Neutrophil (primary cell): ENCODE results near the gene OR6C3.
"Not testable (repeated sequence)": the region's sequence is repeated elsewhere in the genome, so short reads cannot be mapped to it uniquely, and the experiment has no call there.

ENCODE experiments used
- H3K27ac ChIP-seq: fragments of 200-600 bp; sonication (generic); 2 replicates; pipeline ENCODE4 v1.5.1; 2016; ENCODE audit warnings: mild to moderate bottlenecking, moderate library complexity
- H3K27me3 ChIP-seq: fragments of 200-600 bp; sonication (generic); 2 replicates; pipeline ENCODE4 v1.6.0; 2016; ENCODE audit warnings: mild to moderate bottlenecking
- H3K36me3 ChIP-seq: fragments of 200-600 bp; sonication (generic); 2 replicates; pipeline ENCODE4 v1.5.1; 2017
- H3K4me1 ChIP-seq, 2 experiments: fragments of 200-600 bp in 1 of 2; sonication (generic) in 1 of 2; 1 replicate in 1 of 2; 2 replicates in 1 of 2; pipeline versions ENCODE4 v1.5.1 to v1.6.1; 2013 to 2016; ENCODE audit warnings: low read depth in 1 of 2, low read length in 1 of 2, mild to moderate bottlenecking in 1 of 2, moderate library complexity in 1 of 2; ENCODE audit not compliant: control insufficient read depth in 1 of 2, insufficient read depth in 1 of 2
- H3K4me3 ChIP-seq, 2 experiments: fragments of 200-600 bp in 1 of 2; sonication (generic) in 1 of 2; 1 replicate in 1 of 2; 2 replicates in 1 of 2; pipeline ENCODE4 v1.5.1; 2013 to 2016; ENCODE audit warnings: low read depth in 1 of 2, low read length in 1 of 2, mild to moderate bottlenecking in 1 of 2, moderate library complexity in 1 of 2
- H3K9me3 ChIP-seq: fragments of 200-600 bp; sonication (generic); 2 replicates; pipeline ENCODE4 v1.5.1; 2016
- TF ChIP-seq, protein P1 (sequence below): fragments of 200-600 bp; sonication (generic); IDR thresholded peaks from 2 replicates; pipeline ENCODE4 v1.5.1; 2016; ENCODE audit warnings: antibody characterized with exemption

OR6C3 gene

GRCh38 chr12:55320201-55320600 is 10.3 kb upstream of the OR6C3 start:
- no peak overlapping the region for H3K27ac ChIP-seq
- no peak overlapping the region for H3K4me3 ChIP-seq
- H3K9me3 ChIP-seq = no peaks in the 10 kb centered on the region
- no peaks in the 10 kb centered on the region for H3K27me3 ChIP-seq
- H3K4me1 ChIP-seq = no peaks in the 10 kb centered on the region
- no peaks in the 10 kb centered on the region for H3K36me3 ChIP-seq
- TF ChIP-seq, protein P1, sequence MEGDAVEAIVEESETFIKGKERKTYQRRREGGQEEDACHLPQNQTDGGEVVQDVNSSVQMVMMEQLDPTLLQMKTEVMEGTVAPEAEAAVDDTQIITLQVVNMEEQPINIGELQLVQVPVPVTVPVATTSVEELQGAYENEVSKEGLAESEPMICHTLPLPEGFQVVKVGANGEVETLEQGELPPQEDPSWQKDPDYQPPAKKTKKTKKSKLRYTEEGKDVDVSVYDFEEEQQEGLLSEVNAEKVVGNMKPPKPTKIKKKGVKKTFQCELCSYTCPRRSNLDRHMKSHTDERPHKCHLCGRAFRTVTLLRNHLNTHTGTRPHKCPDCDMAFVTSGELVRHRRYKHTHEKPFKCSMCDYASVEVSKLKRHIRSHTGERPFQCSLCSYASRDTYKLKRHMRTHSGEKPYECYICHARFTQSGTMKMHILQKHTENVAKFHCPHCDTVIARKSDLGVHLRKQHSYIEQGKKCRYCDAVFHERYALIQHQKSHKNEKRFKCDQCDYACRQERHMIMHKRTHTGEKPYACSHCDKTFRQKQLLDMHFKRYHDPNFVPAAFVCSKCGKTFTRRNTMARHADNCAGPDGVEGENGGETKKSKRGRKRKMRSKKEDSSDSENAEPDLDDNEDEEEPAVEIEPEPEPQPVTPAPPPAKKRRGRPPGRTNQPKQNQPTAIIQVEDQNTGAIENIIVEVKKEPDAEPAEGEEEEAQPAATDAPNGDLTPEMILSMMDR = no peak

DNA sequence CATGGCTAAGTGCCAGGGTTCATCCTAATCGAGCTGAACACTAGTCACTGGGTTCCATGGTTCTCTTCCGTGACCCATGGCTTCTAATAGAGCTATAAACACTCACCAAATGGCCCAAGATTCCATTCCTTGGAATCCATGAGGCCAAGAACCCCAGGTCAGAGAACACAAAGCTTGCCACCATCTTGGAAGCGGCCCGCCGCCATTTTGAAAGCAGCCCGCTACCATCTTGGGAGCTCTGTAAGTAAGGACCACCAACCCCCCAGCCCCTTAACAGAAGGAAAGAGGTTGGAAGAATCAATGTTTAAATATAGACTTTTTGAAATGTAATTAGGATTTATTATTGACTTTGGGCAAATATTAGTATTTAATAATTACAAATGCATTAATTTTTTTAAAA is 4.7 kb upstream of the OR6C3 start:
- not testable (repeated sequence) for H3K4me1 ChIP-seq, H3K27me3 ChIP-seq, H3K27ac ChIP-seq, H3K36me3 ChIP-seq, H3K9me3 ChIP-seq, H3K4me3 ChIP-seq

DNA sequence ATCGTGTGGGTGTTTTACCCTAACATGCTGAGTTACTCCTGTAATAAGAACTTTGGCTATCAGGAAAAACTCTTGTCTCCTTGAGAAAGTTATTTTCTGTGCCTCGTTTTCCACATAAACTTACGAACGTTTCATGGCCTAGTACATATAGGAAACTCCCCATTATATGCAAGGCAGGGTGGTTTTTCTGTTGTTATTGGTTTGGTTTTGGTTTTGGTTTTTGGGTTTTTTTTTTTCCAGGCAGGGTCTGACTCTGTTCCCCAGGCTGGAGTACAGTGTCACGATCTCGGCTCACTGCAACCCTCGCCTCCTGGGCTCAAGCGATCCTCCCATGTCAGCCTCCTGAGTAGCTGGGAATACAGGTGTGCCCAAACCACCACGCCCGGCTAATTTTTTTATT is 5.5 kb downstream of the OR6C3 start:
- H3K36me3 ChIP-seq = no peaks in the 10 kb centered on the region
- TF ChIP-seq, protein P1 = no peak
- no peak overlapping the region for H3K4me3 ChIP-seq
- H3K9me3 ChIP-seq = no peaks in the 10 kb centered on the region
- no peak overlapping the region for H3K27ac ChIP-seq
- H3K27me3 ChIP-seq = peaks cover 10% of the 10 kb centered on the region
- H3K4me1 ChIP-seq = no peaks in the 10 kb centered on the region

- H3K27ac ChIP-seq, H3K4me3 ChIP-seq, H3K4me1 ChIP-seq, H3K9me3 ChIP-seq, H3K27me3 ChIP-seq, H3K36me3 ChIP-seq: not testable (repeated sequence)
Observed at GRCh38 chr12:55355338-55355737, 24.8 kb downstream of the OR6C3 start.

- no peaks in the 10 kb centered on the region for H3K4me1 ChIP-seq
- H3K9me3 ChIP-seq = no peaks in the 10 kb centered on the region
- TF ChIP-seq, protein P1 = no peak
- no peaks in the 10 kb centered on the region for H3K36me3 ChIP-seq
- no peak within 1 kb of the TSS for H3K27ac ChIP-seq
- no peak within 1 kb of the TSS for H3K4me3 ChIP-seq
- peaks cover 5% of the 10 kb centered on the region for H3K27me3 ChIP-seq
Observed at GRCh38 chr12:55362675-55363074, 32.1 kb downstream of the OR6C3 start, which contains the start of gene OR6C75. Gene OR6C75, plus strand, starts transcription at chr12:55362975. Its CDS starts 2,136 bp downstream, at chr12:55365111.

- Histone ChIP-seq H3K4me1 (no peaks in the 10 kb centered on the region), H3K36me3 (no peaks in the 10 kb centered on the region)
Observed at GRCh38 chr12:55365086-55365485, 34.5 kb downstream of the OR6C3 start.

More at GRCh38 chr12:55365086-55365485, 34.5 kb downstream of the OR6C3 start:
- no peak overlapping the region for H3K27ac ChIP-seq
- H3K9me3 ChIP-seq = no peaks in the 10 kb centered on the region
- TF ChIP-seq, protein P1 = no peak
- H3K27me3 ChIP-seq = peaks cover 6% of the 10 kb centered on the region
- H3K4me3 ChIP-seq = no peak overlapping the region
